HT-29 (cell line): ENCODE data around the gene PEDS1. TPM values are rescaled to one million over a fixed set of nuclear protein-coding genes. Genes with fewer than 3 reads are reported as not detected.
"Not testable (repeated sequence)": the region's sequence is repeated elsewhere in the genome, so short reads cannot be mapped to it uniquely, and the experiment has no call there.

Source experiments
- DNase-seq: peaks from one replicate; pipeline ENCODE4 v3.0.0-alpha.2; 2015; ENCODE audit warnings: low spot score
- total RNA-seq: library from RNA; depleted of rRNA; stranded (reverse); fragments of >200 nt; shearing (Covaris generic); gene quantifications from 2 replicates; pipeline ENCODE4 v1.2.3, GENCODE V29; 2014; rRNA removed

The PEDS1 gene
- total RNA-seq, 1 experiment from 2014 or later = 98.6 TPM

GRCh38 chr20:50115041-50115512 lies 38.4 kb downstream of the PEDS1 start:
- no peak for DNase-seq

DNA sequence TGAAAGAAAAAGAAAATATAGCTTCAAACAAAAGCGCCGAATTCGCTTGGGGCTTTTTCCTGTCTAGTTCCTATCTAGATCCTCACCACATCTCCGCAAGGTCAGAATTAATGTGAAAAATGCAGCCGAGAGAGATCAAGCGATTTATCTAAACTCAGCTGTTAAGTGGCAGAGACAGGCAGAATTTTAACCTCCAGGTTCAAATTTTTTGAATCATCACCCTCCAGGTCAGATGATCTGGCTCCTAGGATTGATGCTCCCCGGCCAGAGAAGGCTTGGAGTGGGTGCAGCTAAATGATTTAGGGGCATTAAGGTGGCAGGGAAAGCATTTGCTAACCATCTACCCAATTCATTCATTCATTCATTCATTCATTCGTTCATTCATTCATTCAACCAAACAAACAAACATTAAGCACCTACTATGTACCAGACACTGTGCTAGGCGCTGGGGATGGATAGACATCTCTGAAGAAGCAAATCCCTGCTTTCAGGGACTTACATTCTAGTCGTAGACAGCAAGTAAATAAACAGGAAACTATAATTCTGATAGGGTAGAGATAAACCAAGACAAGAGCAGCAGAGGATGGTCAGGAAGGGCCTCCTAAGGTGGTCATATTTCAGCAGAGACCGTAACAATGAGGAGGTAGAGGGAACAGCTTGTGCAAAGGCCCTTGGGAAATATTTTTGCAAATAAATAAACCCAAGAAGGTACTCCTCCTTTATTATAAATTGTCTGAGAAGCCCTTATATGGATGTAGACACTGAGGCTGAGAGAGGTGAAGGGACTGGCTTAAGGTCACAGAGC lies 39.9 kb downstream of the PEDS1 start:
- no peak for DNase-seq

DNA sequence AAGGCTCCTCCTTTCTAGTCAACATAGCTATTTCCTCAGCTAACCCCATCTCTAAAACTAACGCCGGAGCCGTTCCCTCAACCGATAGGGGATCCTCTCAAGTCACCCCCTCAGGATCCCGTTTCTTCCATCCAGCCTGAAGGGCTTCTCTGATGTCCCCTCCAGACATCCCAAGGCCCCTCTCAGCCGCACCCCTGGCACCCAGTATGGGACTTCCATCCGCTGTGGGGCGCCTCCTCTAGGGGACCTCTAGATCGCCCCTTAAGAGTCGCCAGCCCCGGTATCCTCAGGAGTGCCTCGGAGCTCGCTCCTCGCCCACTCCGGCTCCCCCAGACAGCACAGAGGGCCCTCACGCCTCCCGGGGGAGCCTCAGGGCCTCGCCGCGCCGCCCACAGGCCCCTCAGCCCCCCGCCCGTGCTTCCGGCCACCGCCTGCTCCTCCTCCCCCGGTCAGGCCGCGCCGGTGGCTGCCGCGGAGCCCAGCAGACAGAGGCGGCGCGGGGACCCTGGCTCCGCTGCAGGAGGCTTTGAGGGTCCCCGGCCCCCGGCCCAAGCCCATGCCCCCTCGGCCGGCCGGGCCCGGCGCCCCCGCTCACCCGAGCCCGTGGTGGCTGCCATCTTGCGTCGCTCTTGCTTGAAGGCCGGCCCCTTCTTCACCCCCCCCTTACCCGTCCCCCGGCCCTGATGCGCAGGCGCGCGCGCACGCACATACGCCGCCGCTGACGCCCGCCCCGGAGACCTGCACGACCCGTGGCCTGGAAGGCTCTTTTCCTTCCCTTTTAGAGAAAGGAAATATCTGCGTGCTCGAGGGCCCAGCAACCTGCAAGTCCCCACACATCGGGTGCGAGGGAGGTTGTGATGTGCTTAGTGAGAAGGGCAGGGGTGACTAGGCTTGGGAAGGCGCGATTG lies 40.8 kb downstream of the PEDS1 start, which contains the start of gene UBE2V1:
Gene UBE2V1 (minus strand): TSS at position 639 of the 908 bp plus-strand sequence. CDS start 22 bp downstream, at position 617.
- peak; percentile 89 for DNase-seq

DNA sequence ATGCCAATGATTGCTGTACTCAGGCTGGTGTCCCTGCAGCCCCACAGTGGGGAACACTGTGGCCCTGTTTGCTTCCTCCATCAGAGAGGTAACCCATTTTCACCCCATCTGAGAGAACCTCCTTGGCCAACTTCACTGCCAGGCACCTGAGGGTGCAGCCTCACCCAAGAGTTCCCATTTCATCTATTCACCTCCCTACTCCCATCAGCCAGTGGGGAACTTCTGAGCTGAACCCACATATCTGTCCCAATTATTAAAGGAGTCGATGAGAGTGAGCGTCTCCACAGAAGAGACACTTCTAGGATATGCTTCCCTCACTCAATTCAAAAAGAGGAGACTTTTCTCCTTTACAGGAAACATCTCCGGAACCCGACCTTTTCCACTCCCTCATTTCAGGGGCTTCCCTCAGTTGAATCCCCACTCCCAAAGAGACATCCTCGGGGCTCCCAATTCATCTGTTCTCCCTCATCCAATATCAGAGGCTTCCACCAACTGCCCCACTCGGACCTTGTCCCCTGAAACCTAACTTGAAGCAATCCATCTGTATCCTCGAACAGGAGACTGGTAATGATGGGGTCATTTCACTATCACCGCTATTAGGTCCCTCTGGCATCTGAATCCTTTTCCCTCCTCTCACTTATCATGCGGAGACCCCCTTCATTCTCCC lies 41.6 kb downstream of the PEDS1 start:
- no peak for DNase-seq

GRCh38 chr20:50111120-50111828 lies 42.2 kb downstream of the PEDS1 start:
- DNase-seq = no peak

DNA sequence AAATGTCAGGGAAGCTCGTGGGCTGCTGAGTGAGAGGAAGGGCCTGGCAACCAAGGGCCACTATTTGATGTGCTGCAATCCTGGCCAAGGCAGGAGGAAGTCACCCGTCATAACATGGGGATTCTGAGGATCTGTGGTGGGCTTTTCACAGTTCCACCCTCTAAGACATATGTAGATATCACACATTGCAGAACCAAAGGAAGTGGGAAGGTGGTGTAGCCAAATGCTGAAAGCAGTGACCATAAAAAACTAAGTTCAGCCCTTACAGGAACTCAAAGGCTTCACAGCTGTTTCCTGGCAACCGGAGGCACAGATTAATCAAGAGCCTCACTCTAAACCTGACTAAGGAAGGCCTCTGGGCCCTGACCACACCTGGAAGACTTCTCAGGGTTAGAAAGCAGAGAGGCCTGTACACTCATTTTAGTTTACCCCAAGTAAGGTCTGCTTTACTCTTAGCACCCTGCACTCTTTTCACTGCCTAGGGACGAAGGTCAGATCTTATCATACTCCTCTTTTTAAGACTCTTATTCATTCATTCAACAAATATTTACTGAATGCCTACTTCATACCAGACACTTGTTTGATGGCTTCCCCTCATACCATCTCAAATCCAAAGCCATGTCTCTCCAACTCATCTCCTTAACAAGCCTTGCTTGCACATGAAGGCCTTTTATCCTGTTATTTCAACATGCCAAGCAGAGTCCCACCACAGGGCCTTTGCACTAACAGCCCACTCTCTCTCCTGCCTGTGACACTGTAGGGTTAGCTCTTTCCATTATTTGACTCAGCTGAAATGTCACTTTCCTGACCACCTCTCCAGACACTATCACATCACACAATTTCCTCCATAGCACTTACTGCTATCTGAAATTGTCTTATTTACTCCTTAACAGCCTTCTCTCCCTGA lies 43.1 kb downstream of the PEDS1 start:
- peak; percentile 72 for DNase-seq

- DNase-seq = no peak
These were observed 44.8 kb downstream of the PEDS1 start for GRCh38 chr20:50108556-50109235.

DNA sequence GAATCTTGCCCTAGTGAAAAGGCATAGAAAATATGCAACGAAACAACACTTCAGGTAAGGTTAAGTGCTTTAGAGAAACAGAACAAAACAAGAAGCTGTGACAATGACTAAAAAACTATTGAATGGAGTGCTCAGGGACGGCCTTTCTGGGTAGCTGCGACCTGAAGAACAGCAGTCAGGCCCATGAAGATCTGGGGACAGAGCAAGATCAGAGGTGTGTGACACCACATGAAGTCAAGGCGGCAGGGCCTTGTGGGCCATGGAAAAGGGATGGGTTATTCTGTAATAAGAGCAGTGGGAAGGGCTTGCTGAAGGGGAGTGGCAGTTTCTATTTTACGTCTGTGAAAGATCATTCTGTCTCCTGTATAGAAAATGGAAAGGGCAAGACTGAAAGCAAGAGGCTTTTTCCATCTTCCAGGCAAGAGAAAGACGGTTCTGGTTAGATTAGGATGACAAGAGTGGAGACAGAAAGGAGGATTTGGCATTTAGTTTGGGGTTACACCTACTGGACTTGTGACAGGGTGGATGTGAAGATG lies 45.7 kb downstream of the PEDS1 start:
- DNase-seq = no peak

GRCh38 chr20:50107086-50107660 lies 46.4 kb downstream of the PEDS1 start:
- no peak for DNase-seq

- DNase-seq = not testable (repeated sequence)
These were observed 46.9 kb downstream of the PEDS1 start for GRCh38 chr20:50106669-50107068.

Other genes starting within 250 kb of the PEDS1 start
- gene SPATA2, start 238.2 kb downstream of the PEDS1 start, total RNA-seq = 10.2 and 10.7 TPM in 2 replicates
- gene RNF114, start 217.3 kb downstream of the PEDS1 start, total RNA-seq = 62.4 and 95.2 TPM in 2 replicates
- gene SNAI1, start 170.7 kb downstream of the PEDS1 start, total RNA-seq = 1.5 and 2.6 TPM in 2 replicates
- gene UBE2V1, start 40.6 kb downstream of the PEDS1 start, total RNA-seq = 53.3 and 68.3 TPM in 2 replicates
- gene CEBPB, start 37.1 kb upstream of the PEDS1 start, total RNA-seq = 177 and 178 TPM in 2 replicates